Mucosa of gallbladder (tissue), 1 donor: ENCODE measurements around the gene PDXDC1. TPM values are rescaled to one million over a fixed set of nuclear protein-coding genes. Genes with fewer than 3 reads are reported as not detected.
"Not testable (repeated sequence)": the region's sequence is repeated elsewhere in the genome, so short reads cannot be mapped to it uniquely, and the experiment has no call there.

Source experiments
- DNase-seq: peaks from one replicate; pipeline ENCODE4 v3.0.0-alpha.2; 2020; ENCODE audit warnings: low spot score
- total RNA-seq: library from RNA; stranded (reverse); gene quantifications from one replicate; pipeline ENCODE4 v1.2.1, GENCODE V29; 2021
- donor health status: DM: no; HTN: no; CAD: no.

PDXDC1 gene
- total RNA-seq, 1 donor from 2014 or later = 189 TPM

GRCh38 chr16:15132719-15133428, 158.0 kb downstream of the PDXDC1 start:
- DNase-seq = not testable (repeated sequence)

- not testable (repeated sequence) for DNase-seq
Measured at GRCh38 chr16:15133554-15133953, 158.7 kb downstream of the PDXDC1 start.

DNA sequence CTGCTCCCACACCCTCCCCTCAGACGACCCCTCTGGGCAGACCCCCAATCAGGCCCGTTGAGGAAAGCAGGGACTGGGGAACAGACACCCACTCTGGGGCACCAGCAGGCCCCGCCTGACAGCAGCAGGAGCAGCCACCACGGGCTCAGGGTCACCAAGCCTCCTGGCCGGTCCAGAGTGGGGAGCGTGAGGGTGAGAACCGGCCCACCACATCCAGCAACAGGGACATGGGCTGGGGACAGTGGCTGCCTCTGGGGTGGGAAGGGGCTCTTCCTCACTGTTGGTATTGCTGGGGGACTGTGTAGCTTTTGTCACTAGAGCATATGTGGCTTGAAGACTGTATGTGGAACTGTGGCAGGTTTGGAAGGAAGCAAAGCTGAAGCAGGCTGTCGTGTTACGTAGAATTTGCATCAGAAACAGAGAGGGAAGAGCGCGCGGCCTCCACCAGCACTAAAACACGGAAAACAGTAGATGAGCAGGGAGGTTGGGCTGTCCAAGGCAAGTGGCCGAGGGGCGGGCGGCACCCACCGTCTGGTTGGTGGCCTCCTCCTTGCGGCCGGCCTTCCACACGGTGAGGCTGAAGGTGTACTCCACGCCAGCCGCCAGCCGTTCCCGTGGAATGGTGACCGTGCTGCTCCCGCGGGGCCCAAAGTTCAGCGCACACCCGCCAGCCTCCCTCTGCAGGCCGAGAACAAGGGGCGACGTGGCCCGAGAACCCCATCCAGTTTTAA, 160.1 kb downstream of the PDXDC1 start:
- not testable (repeated sequence) for DNase-seq

- DNase-seq = not testable (repeated sequence)
Measured at GRCh38 chr16:15135483-15136360, 160.9 kb downstream of the PDXDC1 start.

DNA sequence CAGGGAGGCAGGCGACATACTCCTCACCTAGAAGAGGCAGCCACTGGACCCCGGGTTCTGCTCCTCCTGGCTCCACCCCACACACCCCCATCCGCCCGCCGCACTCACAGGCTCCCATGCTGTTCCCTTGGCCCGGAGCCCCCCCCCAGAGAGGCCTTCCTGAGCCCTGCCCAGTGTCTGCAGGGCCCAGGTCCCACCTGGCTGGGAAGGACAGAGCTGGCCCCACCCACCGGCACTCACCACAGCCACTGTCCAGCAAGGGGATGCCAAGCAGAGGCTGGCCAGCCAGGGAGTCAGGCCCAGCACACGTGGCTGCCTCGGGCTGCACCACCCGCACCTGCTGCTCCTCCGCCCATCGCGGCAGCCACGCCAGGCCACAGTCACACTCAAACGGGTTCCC, 162.7 kb downstream of the PDXDC1 start:
- not testable (repeated sequence) for DNase-seq

- not testable (repeated sequence) for DNase-seq
Measured at GRCh38 chr16:15140444-15141365, 165.9 kb downstream of the PDXDC1 start.

GRCh38 chr16:15141586-15141985, 166.8 kb downstream of the PDXDC1 start:
- DNase-seq = no peak

GRCh38 chr16:15142107-15142890, 167.5 kb downstream of the PDXDC1 start:
- not testable (repeated sequence) for DNase-seq

- DNase-seq = not testable (repeated sequence)
Measured at GRCh38 chr16:15142891-15143600, 168.2 kb downstream of the PDXDC1 start.

GRCh38 chr16:15143601-15144091, 168.8 kb downstream of the PDXDC1 start:
- not testable (repeated sequence) for DNase-seq

DNA sequence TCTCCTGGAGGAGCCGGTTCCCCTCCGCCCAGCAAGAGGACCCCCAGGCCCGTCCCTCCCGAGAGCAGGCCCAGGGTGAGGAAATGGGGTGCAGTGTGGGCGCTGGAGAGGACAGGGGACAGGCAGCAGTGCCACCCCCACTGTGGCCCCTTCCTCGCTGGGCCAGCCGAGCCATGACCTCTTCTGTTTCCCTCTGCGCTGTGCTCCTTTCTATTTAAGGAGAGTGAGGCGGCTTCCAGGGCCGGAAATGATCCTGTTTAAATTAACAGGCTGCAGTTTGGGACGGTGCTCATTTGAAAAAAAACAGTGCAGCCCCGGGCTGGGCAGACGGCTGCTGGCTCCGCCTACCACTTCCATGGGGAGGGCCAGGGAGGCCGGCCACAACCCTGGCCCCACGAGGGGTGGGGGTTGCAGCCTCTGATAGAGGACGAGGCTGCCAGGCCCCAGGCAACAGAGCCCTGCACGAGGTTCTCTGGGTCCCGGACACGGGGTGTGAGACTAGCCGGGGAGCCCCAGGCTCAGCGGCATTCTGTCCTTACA, 169.3 kb downstream of the PDXDC1 start:
- not testable (repeated sequence) for DNase-seq

DNA sequence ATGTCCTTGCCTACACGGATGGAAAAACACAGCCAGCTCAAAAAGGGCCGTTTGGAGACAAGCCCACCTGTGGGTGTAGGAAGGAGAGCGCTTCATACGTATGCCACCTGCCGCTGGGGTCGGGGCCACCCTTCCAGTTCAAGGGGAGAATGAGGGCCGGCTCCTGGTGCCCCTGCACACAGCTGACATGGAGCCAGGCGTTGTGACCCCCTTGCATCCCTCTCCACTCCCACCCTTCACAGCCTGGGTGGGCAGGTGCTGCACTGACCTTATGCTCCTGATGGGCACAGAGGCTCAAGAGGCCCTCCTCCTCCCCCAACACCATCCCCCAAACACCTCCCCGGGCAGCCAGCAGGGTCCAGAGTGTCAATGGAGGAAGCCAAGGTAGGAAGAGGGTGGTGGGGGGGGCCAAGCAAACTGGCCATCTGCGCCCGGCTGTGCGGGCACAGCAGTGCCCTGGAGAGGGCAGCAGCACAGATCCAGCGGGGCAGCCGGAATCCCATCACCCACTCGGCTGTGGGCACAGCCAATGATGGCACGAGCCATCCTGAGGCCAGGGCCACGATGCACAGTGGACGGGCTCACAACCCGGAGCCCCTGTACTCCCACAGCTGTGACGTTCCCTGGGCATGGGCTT, 170.1 kb downstream of the PDXDC1 start:
- not testable (repeated sequence) for DNase-seq

DNA sequence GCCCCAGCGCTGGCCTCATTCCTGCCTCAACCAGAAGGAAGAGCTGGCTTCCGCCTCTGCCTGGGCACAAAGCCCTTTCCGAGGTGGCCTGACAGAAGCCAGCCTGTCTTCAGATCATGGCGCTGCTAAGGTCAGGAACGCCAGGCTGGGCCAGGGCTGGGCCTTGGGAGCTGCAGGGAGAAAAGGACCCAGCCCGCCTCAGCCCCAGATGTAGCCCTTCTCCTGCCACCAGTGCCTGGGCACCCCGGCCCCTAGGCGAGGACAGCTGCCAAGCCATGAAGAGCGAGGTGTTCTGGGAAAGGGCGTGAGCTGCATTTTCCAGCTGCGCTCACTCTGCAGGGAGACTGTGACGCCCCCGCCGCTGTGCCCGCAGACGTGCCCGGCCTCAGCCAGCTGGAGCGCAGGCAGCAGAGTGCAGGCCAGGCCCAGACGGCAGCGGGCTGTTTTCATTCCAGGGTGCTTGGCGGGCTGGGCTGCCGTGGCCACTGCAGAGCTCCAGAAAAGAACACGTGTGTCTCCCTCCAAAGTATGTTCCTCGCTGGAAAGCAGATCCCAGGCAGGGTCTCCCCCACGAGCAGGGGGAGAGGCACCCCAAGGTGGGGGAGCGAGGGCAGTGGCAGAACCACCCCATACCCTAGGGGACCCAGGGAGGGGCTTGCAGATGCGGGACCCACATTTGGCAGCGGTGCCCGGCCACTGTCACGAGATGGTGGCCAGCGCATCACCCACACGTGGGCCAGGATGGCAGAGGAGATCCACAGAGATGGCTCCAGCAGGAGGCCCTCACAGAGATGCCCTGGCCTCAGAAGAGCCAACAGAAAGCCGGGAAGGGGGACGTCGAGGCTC, 170.8 kb downstream of the PDXDC1 start:
- peak; percentile 50 for DNase-seq

GRCh38 chr16:15146264-15146662, 171.4 kb downstream of the PDXDC1 start:
- not testable (repeated sequence) for DNase-seq

DNA sequence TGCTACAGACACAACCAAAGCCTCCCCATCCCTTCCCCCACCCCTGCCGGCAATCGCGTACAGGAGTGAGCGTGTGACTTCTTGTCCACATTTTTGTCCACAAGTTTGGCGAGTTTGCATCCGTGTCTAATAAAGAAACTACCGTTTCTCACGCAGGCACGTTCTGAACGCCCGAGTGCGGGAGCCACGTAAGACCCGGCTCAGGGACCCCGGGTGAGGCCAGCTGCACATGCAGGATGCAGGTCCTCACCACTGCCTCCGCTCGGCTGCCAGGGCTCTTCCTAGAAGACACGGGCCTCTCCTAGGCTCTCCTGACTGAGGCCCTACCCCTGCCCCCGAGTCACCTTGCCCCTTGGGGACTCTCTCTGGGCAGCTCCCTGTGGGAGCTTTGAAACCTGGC, 174.0 kb downstream of the PDXDC1 start:
- DNase-seq = not testable (repeated sequence)

GRCh38 chr16:15149260-15149659, 174.4 kb downstream of the PDXDC1 start:
- DNase-seq = not testable (repeated sequence)

GRCh38 chr16:15154005-15154404, 179.2 kb downstream of the PDXDC1 start:
- not testable (repeated sequence) for DNase-seq
